NCI-H2171 (cell line): ENCODE data around the gene ACTL8.

ENCODE experiments used
- DNase-seq: peaks from one replicate; lab custom pipeline; 2025; lab: John Stamatoyannopoulos, UW

The ACTL8 gene

DNA sequence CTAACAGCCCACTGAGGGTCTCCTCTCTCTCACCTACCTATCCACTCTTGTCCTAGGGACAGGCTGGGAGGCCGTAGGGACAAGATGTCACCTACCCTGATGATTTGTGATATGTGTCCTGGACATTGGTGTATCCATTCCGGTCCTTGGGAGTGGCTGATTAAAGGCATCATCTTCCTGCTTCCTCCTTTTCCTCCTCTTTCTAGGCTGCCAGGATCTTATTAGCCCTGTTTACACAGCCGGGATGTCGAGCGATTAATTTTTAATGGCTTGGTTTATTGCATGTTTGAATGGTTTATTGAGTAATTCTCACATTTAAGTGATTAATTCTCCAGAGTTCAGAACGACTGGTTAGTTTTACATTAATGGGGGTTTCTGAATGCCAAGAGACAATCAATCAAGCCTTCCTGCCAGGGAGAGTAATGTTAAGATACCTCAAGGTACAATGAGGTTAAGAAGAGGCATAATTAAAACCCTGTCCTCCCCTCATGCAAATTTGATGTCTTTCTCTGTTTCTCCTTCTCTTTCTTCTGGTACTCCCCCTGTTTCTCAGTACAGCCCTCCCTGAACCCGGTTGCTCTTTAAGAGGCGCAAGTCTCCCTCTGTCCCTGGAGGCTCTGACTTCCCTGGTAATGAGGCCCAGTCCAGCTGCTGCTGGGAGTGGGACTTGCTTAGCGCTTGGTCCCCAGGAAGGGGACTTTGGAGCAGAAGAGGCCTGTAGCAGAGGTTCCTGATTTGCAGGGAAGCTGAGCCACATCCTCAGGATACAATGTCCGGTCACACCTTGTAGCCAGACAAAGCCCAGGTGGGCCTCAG is 50.9 kb downstream of the ACTL8 start:
- no peak for DNase-seq

DNA sequence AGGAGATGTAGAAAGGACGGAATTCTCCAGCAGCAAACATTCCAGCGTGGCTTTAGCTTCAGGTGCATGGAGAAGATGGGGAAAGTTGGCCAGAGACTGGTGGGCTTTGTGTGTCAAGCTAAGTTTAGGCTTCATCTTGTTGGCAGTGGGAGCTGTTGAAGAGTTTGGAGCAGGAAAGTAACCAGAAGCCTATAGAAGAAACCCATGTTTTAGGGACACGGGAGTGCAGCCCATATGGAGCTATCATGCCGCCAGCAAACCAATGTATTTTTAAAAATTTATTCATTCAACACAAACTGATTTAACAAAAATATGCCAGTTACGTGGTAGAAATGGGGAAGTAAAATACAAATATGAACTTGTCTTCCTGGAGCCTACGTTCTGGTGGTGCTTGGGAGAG is 53.7 kb downstream of the ACTL8 start:
- DNase-seq = no peak

DNA sequence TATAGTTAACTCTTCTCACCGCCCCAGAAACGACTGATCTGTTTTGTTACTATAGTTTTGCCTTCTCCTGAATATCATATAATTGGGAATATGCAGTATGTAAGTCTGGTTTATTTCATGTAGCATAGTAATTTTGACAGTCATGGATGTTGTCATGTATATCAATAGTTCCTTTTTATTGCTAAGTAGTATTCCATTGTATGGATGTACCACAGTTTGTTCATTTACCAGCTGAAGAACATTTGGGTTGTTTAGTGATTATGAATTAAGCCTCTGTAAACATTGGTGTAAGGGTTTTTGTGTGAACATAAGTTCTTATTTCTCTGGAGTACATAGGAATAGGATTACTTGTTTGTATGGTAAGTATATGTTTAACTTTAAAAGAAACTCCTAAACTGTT is 55.5 kb downstream of the ACTL8 start:
- DNase-seq = no peak

DNA sequence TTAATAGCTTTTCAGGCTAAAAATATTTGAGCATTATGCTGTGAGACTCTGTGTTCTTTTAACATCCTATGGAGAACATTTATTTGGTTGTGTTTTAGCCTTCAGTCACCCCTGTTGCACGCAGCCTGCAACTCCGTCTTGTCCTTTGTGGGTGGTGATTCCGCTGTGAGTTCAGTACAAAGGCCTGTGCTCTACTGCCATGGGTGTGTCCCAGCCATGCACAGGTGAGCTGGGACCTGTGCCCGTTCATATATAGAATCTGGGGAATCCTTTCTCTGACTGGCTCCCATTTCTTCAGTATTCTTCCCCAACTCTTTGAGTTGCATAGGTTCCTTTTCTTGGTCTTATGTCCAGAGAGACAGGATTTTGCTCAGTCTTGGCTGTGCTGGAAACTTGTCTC is 61.4 kb downstream of the ACTL8 start:
- DNase-seq = no peak

DNA sequence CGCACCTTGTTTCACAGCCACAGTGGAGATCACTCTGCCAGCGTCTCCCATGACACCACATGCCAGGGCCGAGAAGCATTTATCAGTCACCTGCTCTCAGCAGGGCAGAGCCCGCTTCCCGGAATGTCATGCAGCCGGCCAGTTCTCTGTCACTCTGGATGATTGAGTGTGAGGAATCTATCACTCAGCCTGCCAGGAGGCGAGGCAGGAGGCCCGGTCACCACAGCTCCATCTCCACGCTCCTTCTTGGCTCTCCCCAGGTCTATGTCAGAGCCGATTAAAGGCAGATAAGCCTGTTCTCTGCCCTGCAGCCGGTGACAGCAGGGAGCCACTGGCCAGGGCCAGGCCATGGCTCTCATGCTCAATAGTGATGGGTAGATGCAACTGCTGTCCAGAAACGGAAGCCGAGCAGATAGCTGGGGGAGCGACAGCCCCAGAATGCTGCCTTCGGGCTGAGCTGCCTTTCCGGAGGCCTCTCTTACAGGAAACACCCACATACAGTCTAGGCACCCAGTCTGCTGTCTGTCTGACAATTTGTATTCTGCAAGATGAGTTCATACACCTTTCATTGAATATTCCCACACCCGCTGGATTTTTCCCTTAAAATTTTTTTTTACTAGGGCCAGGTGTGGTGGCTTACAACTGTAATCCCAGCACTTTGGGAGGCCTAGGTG is 64.1 kb downstream of the ACTL8 start:
- DNase-seq = no peak

DNA sequence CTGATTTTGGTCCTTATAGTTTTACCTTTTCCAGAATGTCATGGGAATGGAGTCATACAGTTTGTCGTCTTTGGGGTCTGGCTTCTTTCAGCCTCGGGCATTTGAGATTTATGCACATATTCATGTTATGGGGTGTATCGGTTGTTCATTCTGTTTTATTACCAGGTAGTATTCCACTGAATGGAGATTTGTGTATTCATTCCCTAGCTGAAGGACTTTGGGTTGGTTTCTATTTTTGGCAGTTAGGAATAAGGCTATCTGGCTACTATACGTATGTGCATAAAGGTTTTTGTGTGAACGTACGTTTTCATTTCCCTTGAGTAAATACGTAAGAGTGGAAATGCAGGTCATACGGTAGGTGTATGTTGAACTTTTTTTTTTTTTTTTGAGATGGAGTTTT is 65.1 kb downstream of the ACTL8 start:
- DNase-seq = no peak

DNA sequence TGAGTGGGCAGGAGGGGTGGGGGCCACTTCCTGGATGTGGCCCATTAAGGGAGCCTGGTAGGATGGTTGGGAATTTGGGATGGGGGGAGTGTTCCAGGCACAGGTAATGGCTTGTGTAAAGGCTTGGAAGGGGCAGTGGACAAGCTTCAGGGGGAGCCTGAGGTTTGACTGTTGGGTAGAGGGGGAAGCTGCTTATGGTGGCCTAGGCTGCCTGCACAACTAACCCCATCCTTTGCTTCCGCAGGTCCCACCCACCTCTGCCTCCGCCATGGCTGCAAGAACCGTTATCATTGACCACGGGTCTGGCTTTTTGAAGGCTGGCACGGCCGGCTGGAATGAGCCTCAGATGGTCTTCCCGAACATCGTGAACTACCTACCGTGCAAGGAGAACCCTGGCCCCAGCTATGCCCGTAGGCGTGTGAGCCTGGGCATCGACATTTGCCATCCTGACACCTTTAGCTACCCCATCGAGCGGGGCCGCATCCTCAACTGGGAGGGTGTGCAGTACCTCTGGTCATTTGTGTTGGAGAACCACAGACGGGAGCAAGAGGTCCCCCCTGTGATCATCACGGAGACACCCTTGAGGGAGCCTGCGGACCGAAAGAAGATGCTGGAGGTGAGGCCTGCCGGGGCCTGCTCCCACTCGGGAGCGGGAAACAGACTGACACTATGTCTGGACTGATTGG is 67.8 kb downstream of the ACTL8 start:
- no peak for DNase-seq

DNA sequence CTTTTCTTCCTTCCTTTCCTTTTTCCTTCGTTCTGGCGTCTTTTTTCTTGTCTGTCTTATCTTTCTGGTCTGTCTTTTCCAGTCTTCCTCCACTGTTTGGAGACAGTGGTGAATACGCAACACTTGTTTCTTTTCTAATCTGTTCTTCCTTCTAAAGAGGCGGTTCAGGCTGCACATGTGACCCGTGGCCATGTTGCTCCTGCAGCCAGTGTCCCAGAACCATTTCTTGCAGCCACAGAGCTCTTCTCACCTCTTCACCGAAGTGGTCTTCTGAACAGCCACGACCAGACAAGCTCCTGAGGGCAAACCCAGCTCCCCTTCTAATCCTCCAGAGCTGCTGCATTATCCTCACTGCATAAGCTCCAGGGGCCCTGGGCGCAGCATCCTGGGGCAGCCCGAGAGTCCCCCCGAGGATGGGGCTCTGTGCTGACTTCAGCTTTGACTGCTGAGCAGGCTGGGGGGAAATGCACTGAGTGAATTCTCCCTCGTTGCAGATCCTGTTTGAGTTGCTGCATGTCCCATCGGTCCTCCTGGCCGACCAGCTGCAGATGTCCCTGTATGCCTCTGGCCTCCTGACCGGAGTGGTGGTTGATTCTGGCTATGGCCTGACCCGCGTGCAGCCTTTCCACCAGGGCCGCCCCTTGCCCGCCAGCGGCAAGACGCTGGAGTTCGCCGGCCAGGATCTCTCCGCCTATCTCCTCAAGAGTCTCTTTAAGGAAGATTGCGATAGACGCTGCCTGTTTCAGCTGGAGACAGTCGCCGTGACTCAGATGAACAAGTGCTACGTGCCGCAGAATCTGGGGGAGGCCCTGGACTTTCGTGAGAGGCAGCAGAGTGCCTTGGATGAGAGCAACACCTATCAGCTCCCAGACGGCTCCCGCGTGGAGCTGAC is 70.4 kb downstream of the ACTL8 start:
- no peak for DNase-seq

DNA sequence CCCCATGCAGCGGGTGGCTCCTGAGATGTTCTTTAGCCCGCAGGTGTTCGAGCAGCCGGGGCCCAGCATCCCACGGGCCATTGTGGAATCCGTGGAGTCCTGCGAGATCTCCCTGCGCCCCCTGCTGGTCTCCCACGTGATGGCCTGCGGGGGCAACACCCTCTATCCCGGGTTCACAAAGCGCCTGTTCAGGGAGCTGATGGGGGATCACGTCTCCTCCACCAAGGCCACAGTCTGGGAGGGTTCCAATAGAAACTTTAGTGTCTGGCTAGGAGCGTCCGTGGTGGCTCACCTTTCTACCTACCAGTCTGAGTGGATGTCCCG is 71.0 kb downstream of the ACTL8 start:
- DNase-seq = no peak

DNA sequence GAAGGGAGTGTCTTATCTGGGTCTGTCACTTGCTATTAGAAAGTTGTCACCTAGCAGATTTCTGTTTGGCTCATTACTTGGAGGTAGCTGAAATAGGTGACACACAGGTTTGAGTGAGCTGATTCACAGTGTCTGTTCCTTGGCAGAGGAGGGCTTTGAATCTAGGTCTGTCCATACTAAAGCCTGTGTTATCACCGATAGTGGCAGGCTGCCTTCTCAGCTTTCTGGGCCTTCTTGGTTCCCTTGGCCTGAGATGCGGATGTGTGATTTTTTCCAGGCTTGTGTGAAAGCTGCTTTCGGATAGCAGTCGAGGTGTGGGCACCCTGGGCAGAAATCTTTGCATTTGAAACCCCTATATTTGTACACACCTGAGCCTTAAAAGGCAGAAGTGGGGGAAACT is 73.9 kb downstream of the ACTL8 start:
- DNase-seq = no peak

DNA sequence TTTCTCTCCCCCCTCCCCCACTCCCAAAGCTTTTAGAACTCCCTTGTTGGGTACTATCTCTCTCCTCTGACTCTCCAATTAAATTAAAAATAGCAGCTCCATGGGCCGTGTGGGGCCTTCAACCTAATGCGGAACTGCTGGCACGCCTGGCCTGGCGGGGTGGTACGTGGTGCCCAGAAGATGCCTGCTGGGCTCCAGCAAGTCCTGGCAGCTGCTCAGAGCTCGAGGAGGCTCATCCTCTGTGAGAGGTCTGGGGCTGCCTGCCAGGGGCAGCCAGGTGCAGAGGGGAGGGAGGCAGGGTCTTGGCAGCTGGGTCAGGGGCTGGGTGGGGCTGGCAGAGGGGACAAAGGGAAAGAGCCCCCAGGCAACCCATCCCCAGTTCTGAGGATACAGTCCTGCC is 74.4 kb downstream of the ACTL8 start:
- no peak for DNase-seq

DNA sequence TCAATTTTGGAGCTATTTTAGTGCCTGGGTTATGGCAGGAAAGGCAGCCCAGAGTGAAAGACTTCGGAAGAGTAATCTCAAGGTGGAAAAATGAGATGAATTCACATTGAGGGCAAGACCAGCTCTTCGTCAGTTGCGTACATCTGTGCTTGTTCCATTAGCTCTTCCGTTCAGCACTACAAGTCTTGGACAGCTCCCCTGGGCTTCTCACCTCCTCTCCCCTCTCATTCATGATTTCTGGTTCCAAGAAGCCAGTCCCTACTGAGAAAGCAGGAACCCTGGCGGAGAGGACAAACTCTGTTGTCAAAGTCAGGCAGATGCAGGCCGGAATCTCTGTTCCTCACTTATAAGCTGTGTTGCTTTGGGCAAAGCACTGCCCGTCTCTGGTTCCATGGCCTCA is 76.5 kb downstream of the ACTL8 start:
- no peak for DNase-seq

DNA sequence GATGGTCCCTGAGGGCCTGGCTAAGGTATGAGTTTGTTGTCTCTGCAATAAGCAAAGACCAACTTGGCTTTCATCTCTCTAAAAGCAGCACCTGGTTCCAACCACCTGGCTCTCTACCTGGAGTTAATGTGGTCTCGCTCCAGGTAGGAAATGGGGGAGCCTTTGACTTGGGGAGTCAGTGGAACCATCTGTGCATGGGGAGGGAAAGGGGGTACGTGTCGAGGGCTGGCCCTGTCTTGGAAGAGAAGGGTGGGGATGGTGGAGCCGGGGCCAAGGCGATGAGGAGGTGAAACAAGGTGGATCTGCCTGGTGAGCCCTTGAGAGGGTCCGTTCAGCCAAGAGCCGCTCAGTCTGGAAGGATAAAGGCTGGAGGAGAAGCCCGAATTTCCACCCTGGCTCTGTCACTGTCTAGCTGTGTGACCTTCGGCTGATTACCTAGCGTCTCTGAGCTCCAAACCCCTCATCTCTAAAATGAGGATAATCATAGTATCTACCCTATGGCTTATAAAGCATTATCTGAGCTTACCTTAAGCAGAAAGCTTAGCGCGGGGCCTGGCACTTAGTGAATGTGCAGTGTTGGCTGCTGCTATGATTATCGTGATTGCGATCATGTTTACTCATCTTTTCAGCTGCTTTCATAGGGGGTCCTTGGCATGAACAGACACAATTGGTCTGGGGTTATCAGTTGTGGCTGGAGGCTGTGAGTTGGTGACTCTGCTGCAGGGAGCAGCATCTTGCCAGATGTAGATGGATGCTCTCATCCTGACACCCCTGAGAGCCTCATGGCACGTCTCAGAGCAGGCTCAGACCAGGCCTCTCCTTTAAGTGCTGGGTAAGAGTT is 78.7 kb downstream of the ACTL8 start:
- no peak for DNase-seq

DNA sequence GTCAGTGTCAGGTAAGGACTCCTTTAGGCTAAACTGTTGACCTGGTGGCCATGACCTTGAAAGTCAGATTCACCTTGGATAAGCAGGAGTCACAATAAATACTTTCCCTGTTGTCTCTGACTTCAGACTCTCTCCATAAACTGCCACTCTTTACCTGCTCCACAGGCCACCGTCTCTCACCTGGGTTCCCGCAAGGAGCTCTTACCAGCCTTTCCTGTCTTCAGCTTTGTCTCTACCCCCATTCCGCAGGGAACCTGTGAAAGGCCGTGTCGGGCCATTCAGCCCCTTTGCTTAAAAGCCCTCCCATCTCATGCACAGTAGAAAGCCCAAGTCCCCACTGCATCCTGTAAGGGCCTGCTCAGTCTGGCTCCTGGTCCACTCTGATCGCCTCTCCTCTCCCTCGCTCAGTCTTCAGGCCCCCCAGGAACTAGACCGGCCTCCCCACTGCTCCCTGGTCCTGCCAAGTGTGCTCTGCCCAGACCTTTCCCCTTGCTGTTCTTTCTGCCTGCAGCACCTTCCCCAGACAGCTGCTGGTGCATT is 79.5 kb downstream of the ACTL8 start:
- no peak for DNase-seq

DNA sequence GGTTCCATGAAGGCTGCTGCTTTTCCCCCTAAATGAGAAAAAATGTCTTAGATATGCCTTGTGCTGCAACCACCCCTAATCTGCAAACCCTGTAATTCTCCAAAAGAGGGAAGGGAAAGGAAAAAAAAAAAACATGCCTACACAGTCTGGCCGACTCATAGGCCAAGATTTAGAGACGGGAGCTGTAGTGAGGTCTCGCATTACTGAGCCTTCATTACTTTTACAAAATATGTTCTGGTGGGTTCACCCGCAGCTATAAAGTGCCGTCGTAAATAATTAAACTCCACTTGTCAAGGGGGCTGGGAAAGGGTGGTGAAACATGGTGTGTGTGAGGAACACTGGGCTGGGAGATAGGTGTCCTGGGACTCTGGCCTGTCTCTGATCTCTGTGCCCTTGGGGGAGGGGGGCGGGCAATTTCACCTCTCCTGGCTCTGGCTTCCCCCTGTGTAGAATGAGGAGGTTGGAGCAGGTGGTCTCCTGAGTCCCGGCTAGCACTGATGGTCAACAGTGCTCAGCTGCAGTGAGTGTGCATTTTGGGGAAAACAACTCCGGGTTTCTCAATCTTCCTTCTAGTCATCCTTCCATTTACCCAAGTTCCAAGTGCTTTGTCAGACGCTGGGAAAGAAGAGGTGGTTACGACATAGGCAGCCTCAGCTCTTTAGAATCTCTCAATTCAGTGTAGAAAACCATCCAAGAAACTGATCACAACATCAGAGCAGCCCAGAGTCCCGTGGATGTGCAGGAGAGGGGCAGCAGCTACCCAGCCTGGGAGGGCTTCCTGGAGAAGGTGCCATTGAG is 82.3 kb downstream of the ACTL8 start:
- DNase-seq = no peak

DNA sequence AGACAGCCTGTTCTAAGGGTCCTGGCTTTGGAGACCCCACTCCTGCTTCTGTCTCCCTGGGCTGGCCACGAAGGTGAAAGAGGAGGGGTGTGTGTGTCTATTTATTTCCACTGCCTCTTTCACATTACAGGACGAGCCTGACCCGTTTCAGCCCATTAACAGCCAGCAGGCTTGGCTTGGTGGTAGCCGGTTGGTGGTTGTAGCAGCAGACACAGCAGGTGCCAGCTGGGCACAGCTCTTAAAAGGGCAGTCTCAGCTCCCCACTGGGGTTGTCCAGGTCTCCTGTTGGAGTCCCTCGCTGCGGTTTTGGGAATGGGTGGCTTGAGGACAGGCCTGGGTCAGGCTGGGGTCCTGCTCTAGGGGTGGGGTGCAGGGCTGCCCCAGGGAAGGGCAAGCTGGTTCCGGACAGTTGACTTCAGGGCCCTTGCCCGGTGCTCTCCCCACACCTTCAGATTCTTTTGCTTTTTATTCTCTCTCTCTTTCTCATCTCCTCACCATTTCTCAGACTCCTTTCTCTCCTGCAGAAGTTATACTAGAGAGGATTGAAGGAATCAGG is 84.6 kb downstream of the ACTL8 start:
- DNase-seq = no peak

DNA sequence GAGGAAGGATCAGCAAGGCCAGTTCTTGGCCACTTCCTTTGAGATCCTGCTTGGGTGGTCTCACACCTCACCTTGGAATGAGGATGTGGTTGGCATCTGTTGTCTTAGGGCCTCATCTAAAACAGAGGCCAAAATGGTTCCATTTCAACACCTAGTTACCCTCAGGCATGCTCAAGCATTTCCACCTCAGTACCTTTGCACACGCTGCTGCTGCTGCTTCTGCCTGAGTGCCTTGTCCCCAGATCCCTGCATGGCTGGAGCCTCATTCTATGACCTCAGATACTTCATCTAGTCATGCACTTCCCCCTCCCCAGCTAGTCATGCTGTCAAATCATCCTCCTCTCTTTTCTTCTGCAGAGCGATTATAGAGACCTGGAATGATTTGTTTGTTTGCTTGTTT is 86.8 kb downstream of the ACTL8 start:
- no peak for DNase-seq

DNA sequence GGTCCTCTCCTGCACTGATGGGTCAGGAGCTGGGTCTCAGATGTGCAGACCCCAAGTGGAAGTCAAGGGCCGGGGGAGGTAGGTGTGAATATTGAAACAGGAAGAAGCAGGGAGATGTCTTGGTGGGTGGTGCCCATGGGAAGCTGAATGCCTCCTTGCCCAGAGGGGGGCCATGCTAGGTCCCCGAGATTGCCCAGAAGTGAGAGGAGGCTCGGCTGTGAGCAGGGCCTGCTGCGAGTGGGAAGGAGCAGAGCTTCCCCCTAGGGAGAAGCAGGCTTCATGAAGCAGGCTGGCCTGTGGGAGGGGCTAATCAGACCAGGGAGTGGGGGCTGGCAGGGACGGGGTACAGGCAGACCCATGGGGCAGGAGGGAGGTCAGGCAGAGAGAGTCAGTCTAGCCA is 87.6 kb downstream of the ACTL8 start:
- no peak for DNase-seq

DNA sequence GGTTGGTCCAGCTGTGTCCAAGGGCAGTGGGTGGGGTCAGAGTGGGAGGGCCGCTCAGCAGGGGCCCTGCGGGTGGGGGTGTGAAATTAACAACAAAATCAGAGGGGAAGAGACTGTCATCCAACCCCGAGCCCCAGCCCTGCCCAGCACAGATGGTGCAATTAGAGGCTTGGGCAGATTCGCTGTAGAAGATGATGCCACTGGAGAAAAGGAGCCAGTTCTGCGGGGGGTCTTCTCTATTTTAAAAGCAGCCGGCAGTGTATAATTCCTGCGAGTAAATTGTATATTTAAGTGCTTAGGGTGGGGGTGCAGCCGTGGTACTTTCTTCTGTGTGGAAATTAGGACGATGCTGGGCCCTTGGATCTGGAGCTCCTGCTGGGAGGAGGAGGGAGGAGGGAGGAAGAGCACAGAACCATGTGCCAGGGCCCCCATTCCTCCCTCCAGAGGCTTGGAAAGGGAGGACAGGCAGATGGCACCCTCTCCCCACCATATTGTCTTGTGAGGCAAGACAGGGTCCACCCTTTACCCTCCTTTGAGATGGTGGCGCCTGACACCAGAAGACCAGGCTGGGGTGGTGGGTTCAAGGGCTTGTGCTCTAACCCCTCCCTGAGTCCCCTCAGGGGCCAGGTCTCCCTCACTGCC is 89.2 kb downstream of the ACTL8 start:
- peak; percentile 89 for DNase-seq
